Astrocyte (in vitro differentiated cells and primary cell): ENCODE results near the gene SLC7A6OS. TPM values are rescaled to one million over a fixed set of nuclear protein-coding genes. Genes with fewer than 3 reads are reported as not detected.

Experiments used
- DNase-seq: peaks from one replicate; pipeline ENCODE4 v3.0.0-alpha.2; 2010; ENCODE audit warnings: low read depth
- FAIRE-seq: peaks from 2 replicates; lab custom pipeline; 2011; peaks lifted over from hg19 to GRCh38; lab: Jason Lieb, UNC
- H2AFZ ChIP-seq: 2 replicates; pipeline ENCODE4 v1.6.0; 2012; ENCODE audit warnings: low read depth, low read length, inconsistent platforms
- H3K27ac ChIP-seq: 2 replicates; pipeline ENCODE4 v1.5.1; 2011; ENCODE audit warnings: low read depth, low read length, inconsistent platforms
- H3K27me3 ChIP-seq: 2 replicates; pipeline ENCODE4 v1.6.0; 2011; ENCODE audit warnings: low read length, inconsistent platforms; ENCODE audit not compliant: insufficient read depth
- H3K36me3 ChIP-seq: 2 replicates; pipeline ENCODE4 v1.5.1; 2011; ENCODE audit warnings: low read length, inconsistent platforms; ENCODE audit not compliant: insufficient read depth
- H3K4me1 ChIP-seq: 2 replicates; pipeline ENCODE4 v1.5.1; 2011; ENCODE audit warnings: low read length, inconsistent platforms; ENCODE audit not compliant: insufficient read depth
- H3K4me2 ChIP-seq: 2 replicates; pipeline ENCODE4 v1.6.0; 2012; ENCODE audit warnings: low read length, inconsistent platforms
- H3K4me3 ChIP-seq: 2 replicates; pipeline ENCODE4 v1.5.1; 2011; ENCODE audit warnings: low read depth, mild to moderate bottlenecking, low read length, inconsistent platforms; ENCODE audit not compliant: insufficient read depth
- H3K79me2 ChIP-seq: 2 replicates; pipeline ENCODE4 v1.6.0; 2012; ENCODE audit warnings: mild to moderate bottlenecking, low read length, inconsistent platforms; ENCODE audit not compliant: insufficient read depth
- H3K9ac ChIP-seq: 2 replicates; pipeline ENCODE4 v1.6.0; 2012; ENCODE audit warnings: mild to moderate bottlenecking, low read length, inconsistent platforms
- H3K9me3 ChIP-seq: 2 replicates; pipeline ENCODE4 v1.5.1; 2012; ENCODE audit warnings: low read depth, mild to moderate bottlenecking, low read length, inconsistent platforms; ENCODE audit not compliant: insufficient read depth
- H4K20me1 ChIP-seq: 2 replicates; pipeline ENCODE4 v1.6.0; 2012; ENCODE audit warnings: low read length, inconsistent platforms; ENCODE audit not compliant: insufficient read depth
- H3K27ac Mint-ChIP-seq: one replicate; pipeline ENCODE4 v1.8.0; 2021; ENCODE audit warnings: mild to moderate bottlenecking, mixed read lengths; ENCODE audit not compliant: unreplicated experiment
- H3K27me3 Mint-ChIP-seq: one replicate; pipeline ENCODE4 v1.8.0; 2021; ENCODE audit warnings: low read depth, mixed read lengths; ENCODE audit not compliant: unreplicated experiment
- H3K36me3 Mint-ChIP-seq: one replicate; pipeline ENCODE4 v1.8.0; 2021; ENCODE audit warnings: low read depth, mixed read lengths; ENCODE audit not compliant: unreplicated experiment
- H3K4me1 Mint-ChIP-seq: one replicate; pipeline ENCODE4 v1.8.0; 2021; ENCODE audit warnings: low read depth, mixed read lengths; ENCODE audit not compliant: unreplicated experiment
- H3K4me3 Mint-ChIP-seq: one replicate; pipeline ENCODE4 v1.8.0; 2021; ENCODE audit warnings: mild to moderate bottlenecking, moderate library complexity, mixed read lengths; ENCODE audit not compliant: unreplicated experiment
- H3K9me3 Mint-ChIP-seq: one replicate; pipeline ENCODE4 v1.8.0; 2021; ENCODE audit warnings: mild to moderate bottlenecking, mixed read lengths; ENCODE audit not compliant: unreplicated experiment
- CTCF ChIP-seq: IDR thresholded peaks from 2 replicates; pipeline ENCODE4 v1.5.1; 2011; ENCODE audit warnings: low read depth, mild to moderate bottlenecking, inconsistent platforms, low read length, moderate library complexity; ENCODE audit not compliant: insufficient read depth
- EZH2 ChIP-seq: IDR thresholded peaks from 2 replicates; pipeline ENCODE4 v1.6.1; 2012; ENCODE audit warnings: mild to moderate bottlenecking, low read length, inconsistent platforms; ENCODE audit not compliant: insufficient read depth
- total RNA-seq: library from RNA; stranded (reverse); gene quantifications from 2 replicates; pipeline ENCODE4 v1.2.1, GENCODE V29; 2021

SLC7A6OS gene
- total RNA-seq, 1 donor from 2014 or later, result 16.7 TPM

DNA sequence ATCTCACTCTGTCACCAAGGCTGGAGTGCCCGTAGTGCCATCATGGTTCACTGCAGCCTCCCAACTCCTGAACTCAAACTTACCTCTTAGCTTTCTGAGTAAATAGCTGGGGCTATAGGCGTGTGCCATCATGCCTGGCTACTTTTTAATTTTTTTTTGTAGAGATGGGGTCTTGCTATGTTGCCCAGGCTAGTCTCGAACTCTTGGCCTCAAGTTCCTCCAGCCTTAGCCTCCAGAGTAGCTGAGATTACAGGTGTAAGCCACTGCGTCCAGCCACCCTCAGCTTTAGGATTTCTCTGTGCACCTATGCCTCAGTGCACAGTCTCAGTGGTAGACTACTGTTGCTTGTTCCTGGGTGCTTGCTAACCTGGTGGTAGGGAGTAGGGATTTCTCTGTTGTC is 41.0 kb downstream of the SLC7A6OS start:
- H3K4me3 Mint-ChIP-seq, result no peak overlapping the region
- TF ChIP-seq EZH2, result no peak
- no peak for TF ChIP-seq CTCF
- H3K27ac Mint-ChIP-seq, result no peak overlapping the region
- H4K20me1 ChIP-seq, result peaks cover 81% of the 10 kb centered on the region
- H3K4me1 ChIP-seq, result peaks cover 8% of the 10 kb centered on the region
- peaks cover 13% of the 10 kb centered on the region for H3K36me3 Mint-ChIP-seq
- peaks cover 19% of the 10 kb centered on the region for H3K4me1 Mint-ChIP-seq
- H3K9me3 ChIP-seq, result no peaks in the 10 kb centered on the region
- H3K4me3 ChIP-seq, result no peak overlapping the region
- DNase-seq (no peak), FAIRE-seq (no peak)
- no peaks in the 10 kb centered on the region for H3K27me3 ChIP-seq
- no peak overlapping the region for H2AFZ ChIP-seq
- H3K9ac ChIP-seq, result no peak overlapping the region
- H3K36me3 ChIP-seq, result peaks cover 6% of the 10 kb centered on the region
- H3K27me3 Mint-ChIP-seq, result no peaks in the 10 kb centered on the region
- H3K79me2 ChIP-seq, result peaks cover 98% of the 10 kb centered on the region
- no peak overlapping the region for H3K27ac ChIP-seq
- H3K9me3 Mint-ChIP-seq, result no peaks in the 10 kb centered on the region
- H3K4me2 ChIP-seq, result no peak overlapping the region

GRCh38 chr16:68267612-68268405 is 42.9 kb downstream of the SLC7A6OS start:
- peaks cover 19% of the 10 kb centered on the region for H3K4me1 Mint-ChIP-seq
- Histone ChIP-seq H3K27me3 (no peaks in the 10 kb centered on the region), H3K27ac (no peak overlapping the region), H3K9me3 (no peaks in the 10 kb centered on the region), H3K9ac (no peak overlapping the region), H3K79me2 (peaks cover 89% of the 10 kb centered on the region), H3K4me1 (peaks cover 8% of the 10 kb centered on the region), H2AFZ (no peak overlapping the region), H4K20me1 (peaks cover 62% of the 10 kb centered on the region), H3K36me3 (no peaks in the 10 kb centered on the region), H3K4me3 (no peak overlapping the region), H3K4me2 (peak overlapping the region; percentile 11)
- no peak for DNase-seq
- H3K9me3 Mint-ChIP-seq, result no peaks in the 10 kb centered on the region
- H3K27ac Mint-ChIP-seq, result no peak overlapping the region
- peaks cover 8% of the 10 kb centered on the region for H3K36me3 Mint-ChIP-seq
- H3K4me3 Mint-ChIP-seq, result peak overlapping the region; percentile 64
- no peak for TF ChIP-seq CTCF
- no peak for TF ChIP-seq EZH2
- H3K27me3 Mint-ChIP-seq, result no peaks in the 10 kb centered on the region
- FAIRE-seq, result no peak
